ENCODE measurements around the gene RABGAP1L.
A peak's percentile ranks its signal among the peaks of the same experiment; 100 is the strongest.

RABGAP1L gene

GRCh38 chr1:174721246-174721645 lies 561.9 kb downstream of the RABGAP1L start:
- DNase-seq (ENCODE audit: low spot score): no peak
- in situ Hi-C loops (cut with MboI; ENCODE audit: low pct_unique_long_range_greater_than_20kb, low sequenced_read_pairs, unreplicated experiment): no loop called here

GRCh38 chr1:174723816-174724215 lies 564.5 kb downstream of the RABGAP1L start:
- in situ Hi-C loops (cut with MboI; ENCODE audit: low pct_unique_long_range_greater_than_20kb, low sequenced_read_pairs, unreplicated experiment): no loop called here
- no peak for TF ChIP-seq CTCF (IDR thresholded peaks at IDR 0.05; ENCODE audit: extremely low read depth, insufficient read depth, missing control alignments)
- no peak for DNase-seq (ENCODE audit: low spot score)

More at GRCh38 chr1:174721246-174721645, 561.9 kb downstream of the RABGAP1L start:
- no peak for TF ChIP-seq CTCF (IDR thresholded peaks at IDR 0.05; ENCODE audit: extremely low read depth, insufficient read depth, missing control alignments)

GRCh38 chr1:174724219-174724618 lies 564.9 kb downstream of the RABGAP1L start:
- in situ Hi-C loops (cut with MboI; ENCODE audit: low pct_unique_long_range_greater_than_20kb, low sequenced_read_pairs, unreplicated experiment): no loop called here
- no peak for DNase-seq (ENCODE audit: low spot score)
- no peak for TF ChIP-seq CTCF (IDR thresholded peaks at IDR 0.05; ENCODE audit: extremely low read depth, insufficient read depth, missing control alignments)

- in situ Hi-C loops (cut with MboI; ENCODE audit: low pct_unique_long_range_greater_than_20kb, low sequenced_read_pairs, unreplicated experiment): loop anchor here (25.0 kb wide), 1 partner anchor 639 kb away; no protein-coding TSS in a partner anchor
- TF ChIP-seq CTCF (IDR thresholded peaks at IDR 0.05; ENCODE audit: extremely low read depth, insufficient read depth, missing control alignments): peak; percentile 44
- peak; percentile 26 for DNase-seq (ENCODE audit: low spot score)
These were observed 567.0 kb downstream of the RABGAP1L start for GRCh38 chr1:174726167-174726879.

- no peak for TF ChIP-seq CTCF (IDR thresholded peaks at IDR 0.05; ENCODE audit: extremely low read depth, insufficient read depth, missing control alignments)
- DNase-seq (ENCODE audit: low spot score): no peak
- in situ Hi-C loops (cut with MboI; ENCODE audit: low pct_unique_long_range_greater_than_20kb, low sequenced_read_pairs, unreplicated experiment): loop anchor here (25.0 kb wide), 1 partner anchor 640 kb away; no protein-coding TSS in a partner anchor
These were observed 567.7 kb downstream of the RABGAP1L start for GRCh38 chr1:174726880-174727585.

GRCh38 chr1:174734270-174734669 lies 575.0 kb downstream of the RABGAP1L start:
- DNase-seq (ENCODE audit: low spot score): no peak
- no peak for TF ChIP-seq CTCF (IDR thresholded peaks at IDR 0.05; ENCODE audit: extremely low read depth, insufficient read depth, missing control alignments)
- in situ Hi-C loops (cut with MboI; ENCODE audit: low pct_unique_long_range_greater_than_20kb, low sequenced_read_pairs, unreplicated experiment): loop anchor here (10.0 to 25.0 kb wide), 2 partner anchors 479 to 647 kb away; no protein-coding TSS in a partner anchor
